HG03060 (cell line): ENCODE data around the gene GALNT11.
"Not testable (repeated sequence)": the region's sequence is repeated elsewhere in the genome, so short reads cannot be mapped to it uniquely, and the experiment has no call there.

Source experiments
- ATAC-seq: cut with Tn5 transposase; IDR thresholded peaks from one replicate; pipeline ENCODE4 v1.9.1; 2021; ENCODE audit warnings: low read depth, moderate number of reproducible peaks; ENCODE audit not compliant: unreplicated experiment

The GALNT11 gene

DNA sequence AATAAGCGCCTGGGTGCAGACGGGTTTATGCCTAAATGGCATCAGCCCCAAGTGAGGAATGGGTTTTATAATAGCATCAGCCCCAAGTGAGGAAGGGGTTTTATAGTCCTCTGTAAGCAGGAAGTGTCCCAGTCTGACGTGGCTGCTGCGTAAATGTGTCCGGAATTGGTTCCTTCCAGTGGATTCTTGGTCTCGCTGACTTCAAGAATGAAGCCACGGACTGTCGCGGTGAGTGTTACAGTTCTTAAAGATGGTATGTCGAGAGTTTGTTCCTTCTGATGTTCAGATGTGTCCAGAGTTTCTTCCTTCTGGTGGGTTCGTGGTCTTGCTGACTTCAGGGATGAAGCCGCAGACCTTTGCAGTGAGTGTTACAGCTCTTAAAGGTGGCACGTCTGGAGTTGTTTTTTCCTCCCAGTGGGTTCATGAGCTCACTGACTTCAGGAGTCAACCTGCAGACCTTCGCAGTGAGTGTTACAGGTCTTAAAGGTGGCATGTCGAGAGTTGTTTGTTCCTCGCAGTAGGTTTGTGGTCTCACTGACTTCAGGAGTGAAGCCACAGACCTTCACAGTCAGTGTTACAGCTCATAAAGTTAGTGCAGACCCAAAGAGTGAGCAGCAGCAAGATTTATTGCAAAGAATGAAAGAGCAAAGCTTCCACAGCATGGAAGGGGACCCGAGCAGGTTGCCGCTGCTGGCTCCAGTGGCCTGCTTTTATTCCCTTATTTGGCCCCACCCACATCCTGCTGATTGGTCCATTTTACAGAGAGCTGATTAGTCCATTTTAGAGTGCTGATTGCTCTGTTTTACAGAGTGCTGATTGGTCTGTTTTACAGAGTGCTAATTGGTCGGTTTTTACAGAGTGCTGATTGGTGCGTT is 2.3 kb downstream of the GALNT11 start:
- not testable (repeated sequence) for ATAC-seq

DNA sequence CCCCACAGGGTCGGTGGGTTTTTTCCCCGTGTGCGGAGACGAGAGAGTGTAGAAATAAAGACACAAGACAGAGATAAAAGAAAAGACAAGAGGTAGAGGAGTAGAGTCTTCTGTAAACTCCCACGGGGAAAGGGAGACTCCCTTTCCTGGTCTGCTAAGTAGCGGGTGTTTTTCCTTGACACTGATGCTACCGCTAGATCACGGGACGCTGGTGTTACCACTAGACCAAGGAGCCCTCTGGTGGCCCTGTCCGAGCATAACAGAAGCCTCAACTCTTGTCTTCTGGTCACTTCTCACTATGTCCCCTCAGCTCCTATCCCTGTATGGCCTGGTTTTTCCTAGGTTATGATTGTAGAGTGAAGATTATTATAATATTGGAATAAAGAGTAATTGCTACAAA is 4.6 kb downstream of the GALNT11 start:
- not testable (repeated sequence) for ATAC-seq

DNA sequence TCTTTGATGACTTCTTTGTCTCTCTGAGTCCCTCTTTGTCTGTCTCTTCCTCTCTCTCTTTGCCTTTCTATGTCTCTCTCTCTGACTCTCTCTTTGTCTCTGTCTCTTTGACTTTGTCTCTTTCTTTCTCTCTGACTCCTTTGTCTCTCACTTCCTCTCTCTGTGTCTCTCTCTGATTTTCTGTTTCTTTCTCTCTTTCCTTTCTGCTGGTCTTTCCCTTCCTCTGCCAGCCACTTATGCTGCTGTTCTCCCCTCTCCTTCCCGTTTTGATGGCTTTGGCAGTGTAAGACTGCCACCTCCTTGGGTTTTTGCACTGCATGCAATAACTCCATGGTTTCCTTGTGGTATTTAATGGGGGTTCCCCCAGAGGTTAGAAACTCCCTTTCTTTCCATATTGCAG is 5.2 kb downstream of the GALNT11 start:
- not testable (repeated sequence) for ATAC-seq

DNA sequence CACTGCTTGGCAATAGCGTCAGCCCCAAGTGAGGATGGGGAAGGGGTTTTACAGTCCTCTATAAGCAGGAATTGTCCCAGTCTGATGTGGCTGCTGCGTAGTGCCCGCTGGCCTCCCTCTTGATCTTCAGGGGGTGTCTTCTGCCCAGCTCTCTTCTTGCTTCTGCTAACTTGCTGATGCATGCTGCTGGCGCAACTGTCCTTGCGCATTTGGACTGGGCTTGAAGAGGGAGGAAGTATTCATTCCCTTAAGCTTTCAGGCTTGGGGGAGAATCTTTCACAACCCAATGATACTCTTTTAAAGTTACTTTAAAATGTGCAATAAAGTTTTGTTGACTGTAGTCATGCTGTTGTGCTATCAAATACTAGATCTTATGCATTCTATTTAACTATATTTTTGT is 10.3 kb downstream of the GALNT11 start:
- ATAC-seq, result no peak

DNA sequence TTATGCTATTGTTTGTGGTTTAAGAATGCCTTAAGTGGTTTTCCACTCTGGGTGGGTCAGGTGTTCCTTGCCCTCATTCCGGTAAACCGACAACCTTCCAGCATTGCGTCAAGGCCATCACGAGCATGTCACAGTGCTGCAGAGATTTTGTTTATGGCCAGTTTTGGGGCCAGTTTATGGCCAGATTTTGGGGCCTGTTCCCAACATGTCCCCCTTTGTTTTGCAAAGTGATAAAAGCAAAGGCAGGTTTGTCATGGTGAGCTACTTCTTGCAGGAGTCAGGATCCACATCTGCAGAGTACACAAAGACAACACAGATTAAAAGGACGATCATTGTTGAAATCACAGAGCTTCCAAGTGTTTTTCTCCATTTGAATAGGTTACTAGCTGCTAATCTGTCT is 12.9 kb downstream of the GALNT11 start:
- ATAC-seq, result not testable (repeated sequence)

DNA sequence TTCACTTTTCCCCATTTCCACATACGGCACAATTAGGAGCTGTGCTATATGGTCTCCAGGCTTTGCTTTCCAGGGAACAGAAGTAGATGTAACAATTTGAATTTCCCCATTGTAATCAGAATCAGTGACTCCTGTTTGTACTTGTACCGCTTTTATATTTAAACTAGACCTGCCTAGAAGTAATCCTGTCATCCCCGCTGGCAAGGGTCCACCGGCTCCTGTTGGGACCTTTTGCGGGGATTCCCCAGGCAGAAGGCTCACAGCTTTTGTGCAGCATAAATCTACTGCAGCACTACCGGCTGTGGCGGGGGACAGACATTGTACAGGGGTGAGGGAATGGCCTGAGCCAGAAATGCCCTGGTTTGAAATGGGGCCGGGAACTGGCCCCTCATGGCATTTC is 17.6 kb downstream of the GALNT11 start:
- ATAC-seq, result not testable (repeated sequence)

DNA sequence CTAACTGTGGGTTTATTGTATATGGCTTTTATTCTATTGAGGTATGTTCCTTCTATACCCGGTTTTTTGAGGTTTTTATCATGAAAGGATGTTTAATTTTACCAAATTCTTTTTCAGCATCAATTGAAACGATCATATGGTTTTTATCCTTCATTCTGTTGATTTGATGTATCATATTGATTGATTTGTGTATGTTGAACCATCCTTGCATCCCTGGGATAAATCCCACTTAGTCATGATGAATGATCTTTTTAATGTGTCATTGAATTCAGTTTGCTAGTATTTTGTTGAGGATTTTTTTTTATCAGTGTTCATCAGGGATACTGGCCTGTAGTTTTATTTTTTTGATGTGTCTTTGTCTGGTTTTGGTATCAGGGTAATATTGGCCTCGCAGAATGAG is 19.4 kb downstream of the GALNT11 start:
- ATAC-seq, result not testable (repeated sequence)

DNA sequence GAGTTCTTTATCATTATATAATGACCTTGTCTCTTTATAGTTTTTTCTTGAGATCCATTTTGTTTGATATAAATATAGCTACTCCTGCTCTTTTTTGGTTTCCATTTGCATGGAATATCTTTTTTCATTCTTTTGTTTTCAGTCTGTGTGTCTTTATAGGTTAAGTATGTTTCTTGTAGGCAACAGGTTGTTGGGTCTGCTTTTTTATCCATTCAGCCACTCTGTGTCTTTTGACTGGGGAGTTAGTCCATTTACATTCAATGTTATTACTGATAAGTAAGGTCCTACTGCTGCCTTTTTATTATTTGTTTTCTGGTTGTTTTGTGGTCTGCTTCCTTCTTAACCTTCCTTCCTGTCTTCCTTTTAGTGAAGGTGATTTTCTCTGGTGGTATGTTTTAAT is 21.1 kb downstream of the GALNT11 start:
- no peak for ATAC-seq

DNA sequence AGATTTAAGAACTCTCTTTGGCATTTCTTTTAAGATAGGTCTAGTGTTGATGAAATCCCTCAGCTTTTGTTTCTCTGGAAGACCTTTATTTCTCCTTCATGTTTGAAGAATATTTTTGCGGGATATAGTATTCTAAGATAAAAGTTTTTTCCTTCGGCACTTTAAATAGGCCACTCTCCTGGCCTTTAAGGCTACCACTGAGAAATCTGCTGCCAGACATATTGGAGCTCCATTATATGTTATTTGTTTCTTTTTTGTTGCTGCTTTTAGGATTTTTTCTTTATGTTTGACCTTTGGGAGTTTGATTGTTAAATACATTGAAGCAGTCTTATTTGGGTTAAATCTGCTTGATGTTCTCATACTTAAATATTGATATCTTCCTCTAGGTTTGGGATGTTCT is 22.6 kb downstream of the GALNT11 start:
- no peak for ATAC-seq

DNA sequence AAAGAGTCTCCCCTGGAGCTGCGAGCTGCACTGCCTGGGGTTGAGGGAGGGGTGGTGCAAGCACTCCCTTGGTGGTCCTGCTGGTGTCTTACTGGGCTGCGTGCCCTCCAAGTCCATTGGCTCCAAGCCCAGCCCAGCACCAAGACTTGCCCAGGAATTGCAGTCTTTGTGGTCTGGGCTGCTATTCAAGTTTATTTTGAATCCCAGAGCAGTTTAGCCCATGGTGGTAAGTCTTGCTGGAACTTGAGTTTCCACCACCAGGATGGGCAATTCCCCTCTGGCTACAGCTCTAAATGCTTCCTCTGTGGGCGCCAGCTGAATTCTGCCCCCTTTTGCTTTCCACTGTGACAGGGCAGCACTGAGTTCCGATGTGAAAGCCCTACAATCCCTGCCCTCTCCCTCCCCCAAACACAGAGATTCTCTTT is 25.1 kb downstream of the GALNT11 start:
- no peak for ATAC-seq

DNA sequence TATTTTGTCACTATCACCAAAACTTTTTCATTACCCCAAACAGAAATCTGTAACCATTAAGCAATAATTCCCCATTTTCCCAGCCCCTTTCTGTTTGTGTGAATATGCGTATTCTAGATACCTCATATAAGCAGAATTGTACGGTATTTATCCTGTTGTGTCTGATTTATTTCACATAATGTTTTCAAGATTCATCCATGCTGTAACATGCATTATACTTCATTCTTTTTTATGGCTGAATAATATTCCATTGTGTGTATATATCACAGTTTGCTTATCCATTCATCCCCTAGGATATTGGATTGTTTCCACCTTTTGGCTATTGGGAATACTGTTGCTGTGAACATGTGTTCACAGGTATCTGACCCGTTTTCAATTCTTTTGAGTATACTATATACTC is 26.5 kb downstream of the GALNT11 start:
- no peak for ATAC-seq

DNA sequence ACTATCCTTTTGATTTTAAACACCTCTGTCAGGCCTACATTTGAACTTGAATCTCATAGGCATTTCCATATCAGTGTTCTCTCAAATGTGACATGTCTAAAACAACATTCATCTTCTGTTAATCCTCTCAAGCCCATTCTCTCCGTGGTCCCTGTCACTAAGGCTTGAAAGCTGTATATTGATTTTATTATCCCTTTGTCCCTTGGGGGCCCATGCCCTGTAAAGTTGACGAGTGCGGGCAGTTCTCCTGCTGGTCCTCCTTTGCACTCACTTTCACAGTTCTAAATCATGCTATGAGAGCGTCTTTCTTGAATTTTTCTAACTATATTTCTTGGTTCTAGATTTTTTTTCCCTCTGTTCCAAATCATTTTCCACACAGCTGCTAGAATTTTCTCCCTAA is 27.3 kb downstream of the GALNT11 start:
- ATAC-seq, result no peak

DNA sequence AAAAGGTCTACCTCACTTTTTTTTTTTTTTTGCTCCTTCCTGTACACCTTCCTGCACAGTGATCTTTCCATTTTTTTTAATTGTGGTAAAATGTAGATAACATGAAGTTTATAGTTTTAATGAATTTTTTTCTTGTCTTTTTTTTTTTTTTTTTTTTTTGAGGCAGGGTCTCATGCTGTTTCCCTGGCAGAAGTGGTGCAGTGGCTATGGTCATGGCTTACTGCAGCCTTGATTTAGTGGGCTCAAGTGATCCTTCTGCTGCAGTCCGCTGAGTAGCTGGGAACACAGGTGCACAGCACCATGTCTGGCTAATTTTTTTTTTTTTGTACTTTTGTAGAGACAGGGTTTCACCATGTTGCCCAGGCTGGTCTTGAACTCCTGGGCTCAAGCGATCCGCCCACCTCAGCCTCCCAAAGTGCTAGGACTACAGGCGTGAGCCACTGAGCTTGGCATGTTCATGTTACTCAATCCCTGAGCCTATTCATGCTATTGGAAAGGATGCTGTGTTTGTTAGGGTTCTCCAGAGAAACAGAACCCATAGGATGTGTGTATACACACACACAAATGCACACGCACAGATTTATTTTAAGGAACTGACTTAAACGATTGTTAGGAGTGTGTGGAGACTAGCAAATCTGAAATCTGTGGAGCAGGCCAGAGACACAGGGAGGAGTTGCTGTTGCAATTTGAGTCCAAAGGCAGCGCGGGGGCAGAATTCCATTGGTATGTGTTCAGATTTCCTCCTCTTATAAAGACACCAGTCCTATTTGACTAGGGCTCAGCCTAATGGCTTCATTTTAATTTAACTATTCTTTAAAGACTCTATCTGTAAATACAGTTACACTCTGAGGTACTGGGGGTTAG is 29.1 kb downstream of the GALNT11 start:
- no peak for ATAC-seq

DNA sequence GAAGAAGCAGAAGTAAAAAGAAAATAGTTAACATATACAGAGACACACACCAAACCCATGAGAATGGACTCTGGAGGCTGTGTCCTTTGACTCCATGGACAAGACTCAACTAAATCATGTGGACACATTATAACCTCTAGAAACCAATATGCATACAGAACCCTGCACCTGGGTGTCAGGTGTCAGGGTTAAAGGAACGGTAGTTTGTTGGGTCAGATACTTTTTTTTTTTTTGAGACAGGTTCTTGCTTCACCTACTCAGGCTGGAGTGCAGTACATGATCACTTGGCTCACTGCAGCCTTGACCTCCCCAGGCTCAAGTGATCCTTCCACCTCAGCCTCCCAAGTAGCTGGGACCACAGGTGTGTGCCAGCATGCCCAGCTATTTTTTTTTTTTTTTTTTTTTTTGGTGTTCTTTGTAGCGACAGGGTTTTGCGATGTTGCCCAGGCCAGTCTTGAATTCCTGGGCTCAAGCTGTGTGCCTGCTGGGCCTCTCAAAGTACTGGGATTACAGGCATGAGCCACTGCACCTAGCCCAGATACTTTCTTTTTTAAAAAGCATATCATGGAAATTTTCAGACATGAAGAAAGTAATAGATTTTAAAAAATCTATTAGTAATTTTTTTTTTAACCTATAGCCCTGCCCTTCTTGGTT is 31.3 kb downstream of the GALNT11 start:
- no peak for ATAC-seq

DNA sequence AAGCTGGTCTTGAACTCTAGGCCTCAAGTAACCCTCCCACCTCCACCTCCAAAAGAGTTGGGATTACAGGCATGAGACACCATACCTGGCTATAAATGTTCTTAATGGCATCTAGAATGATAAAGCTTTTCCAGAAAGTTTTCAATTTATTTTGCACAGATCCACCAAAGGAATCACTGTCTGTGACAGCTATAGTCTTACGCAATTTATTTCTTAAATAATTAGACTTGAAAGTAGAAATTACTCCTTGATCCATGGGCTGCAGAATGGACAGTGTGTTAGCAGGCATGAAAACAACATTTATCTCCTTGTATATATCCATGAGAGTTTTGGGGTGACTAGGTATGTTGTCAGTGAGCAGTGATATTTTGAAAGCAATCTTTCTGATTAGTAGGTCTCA is 33.8 kb downstream of the GALNT11 start:
- ATAC-seq, result no peak

DNA sequence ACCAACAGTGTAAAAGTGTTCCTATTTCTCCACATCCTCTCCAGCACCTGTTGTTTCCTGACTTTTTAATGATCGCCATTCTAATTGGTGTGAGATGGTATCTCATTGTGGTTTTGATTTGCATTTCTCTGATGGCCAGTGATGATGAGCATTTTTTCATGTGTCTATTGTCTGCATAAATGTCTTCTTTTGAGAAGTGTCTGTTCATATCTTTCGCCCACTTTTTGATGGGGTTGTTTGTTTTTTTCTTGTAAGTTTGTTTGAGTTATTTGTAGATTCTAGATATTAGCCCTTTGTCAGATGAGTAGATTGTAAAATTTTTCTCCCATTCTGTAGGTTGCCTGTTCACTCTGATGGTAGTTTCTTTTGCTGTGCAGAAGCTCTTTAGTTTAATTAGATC is 35.6 kb downstream of the GALNT11 start:
- not testable (repeated sequence) for ATAC-seq

DNA sequence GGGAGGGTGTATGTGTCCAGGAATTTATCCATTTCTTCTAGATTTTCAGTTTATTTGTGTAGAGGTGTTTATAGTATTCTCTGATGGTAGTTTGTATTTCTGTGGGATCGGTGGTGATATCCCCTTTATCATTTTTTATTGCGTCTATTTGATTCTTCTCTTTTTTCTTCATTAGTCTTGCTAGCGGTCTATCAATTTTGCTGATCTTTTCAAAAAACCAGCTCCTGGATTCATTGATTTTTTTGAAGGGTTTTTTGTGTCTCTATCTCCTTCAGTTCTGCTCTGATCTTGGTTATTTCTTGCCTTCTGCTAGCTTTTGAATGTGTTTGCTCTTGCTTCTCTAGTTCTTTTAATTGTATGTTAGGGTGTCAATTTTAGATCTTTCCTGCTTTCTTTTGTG is 37.7 kb downstream of the GALNT11 start:
- ATAC-seq, result not testable (repeated sequence)

DNA sequence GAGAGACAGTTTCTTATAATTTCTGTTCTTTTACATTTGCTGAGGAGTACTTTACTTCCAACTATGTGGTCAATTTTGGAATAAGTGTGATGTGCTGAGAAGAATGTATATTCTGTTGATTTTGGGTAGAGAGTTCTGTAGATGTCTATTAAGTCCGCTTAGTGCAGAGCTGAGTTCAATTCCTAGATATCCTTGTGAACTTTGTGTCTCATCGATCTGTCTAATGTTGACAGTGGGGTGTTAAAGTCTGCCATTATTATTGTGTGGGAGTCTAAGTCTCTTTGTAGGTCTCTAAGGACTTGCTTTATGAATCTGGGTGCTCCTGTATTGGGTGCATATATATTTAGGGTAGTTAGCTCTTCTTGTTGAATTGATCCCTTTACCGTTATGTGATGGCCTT is 38.3 kb downstream of the GALNT11 start:
- not testable (repeated sequence) for ATAC-seq

DNA sequence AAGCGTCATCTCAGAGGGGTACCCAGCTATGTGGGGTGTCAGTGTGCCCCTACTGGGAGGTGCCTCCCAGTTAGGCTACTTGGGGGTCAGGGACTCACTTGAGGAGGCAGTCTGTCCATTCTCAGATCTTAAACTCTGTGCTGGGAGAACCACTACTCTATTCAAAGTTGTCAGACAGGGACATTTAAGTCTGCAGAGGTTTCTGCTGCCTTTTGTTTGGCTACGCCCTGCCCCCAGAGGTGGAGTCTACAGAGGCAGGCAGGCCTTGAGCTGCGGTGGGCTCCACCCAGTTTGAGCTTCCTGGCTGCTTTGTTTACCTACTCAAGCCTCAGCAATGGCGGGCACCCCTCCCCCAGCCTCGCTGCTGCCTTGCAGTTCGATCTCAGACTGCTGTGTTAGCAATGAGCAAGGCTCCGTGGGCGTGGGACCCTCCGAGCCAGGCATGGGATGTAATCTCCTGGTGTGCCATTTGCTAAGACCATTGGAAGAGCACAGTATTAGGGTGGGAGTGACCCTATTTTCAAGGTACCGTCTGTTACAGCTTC is 40.4 kb downstream of the GALNT11 start:
- not testable (repeated sequence) for ATAC-seq

DNA sequence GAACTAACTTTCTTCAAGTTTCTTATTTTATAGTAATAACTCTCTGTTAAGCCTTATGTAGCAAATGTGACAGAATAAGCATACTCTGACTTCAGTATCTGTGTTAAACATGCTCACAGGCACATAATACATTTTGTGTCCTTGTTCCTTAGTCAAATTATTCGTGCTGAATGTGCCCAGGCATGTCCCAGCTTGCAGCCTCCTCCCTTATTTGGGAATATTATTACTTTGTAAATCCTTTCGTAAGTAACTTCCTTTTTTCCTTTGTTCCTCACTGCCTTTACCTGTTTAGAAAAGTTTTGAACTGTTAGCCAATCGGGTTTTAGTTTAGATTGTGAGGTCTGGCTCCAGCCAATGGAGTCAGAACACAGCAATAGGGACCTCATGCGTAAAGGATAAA is 46.9 kb downstream of the GALNT11 start:
- no peak for ATAC-seq

DNA sequence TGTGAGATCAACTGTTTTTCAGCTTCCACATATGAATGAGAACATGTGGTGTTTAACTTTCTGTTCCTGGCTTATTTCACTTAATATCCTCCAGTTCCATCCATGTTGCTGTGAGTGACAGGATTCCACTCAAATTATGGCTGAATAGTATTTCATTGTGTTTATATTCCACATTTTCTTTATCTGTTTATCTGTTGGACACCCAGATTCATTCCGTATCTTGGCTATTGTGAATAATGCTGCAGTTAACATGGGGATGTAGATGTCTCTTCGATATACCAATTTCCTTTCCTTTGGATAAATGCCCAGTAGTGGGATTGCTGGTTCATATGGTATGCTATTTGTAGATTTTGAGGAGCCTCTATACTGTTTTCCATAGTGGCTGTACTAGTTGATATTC is 47.9 kb downstream of the GALNT11 start:
- no peak for ATAC-seq
